Measurements from ENCODE around the gene CMTM1.

Gene CMTM1

DNA sequence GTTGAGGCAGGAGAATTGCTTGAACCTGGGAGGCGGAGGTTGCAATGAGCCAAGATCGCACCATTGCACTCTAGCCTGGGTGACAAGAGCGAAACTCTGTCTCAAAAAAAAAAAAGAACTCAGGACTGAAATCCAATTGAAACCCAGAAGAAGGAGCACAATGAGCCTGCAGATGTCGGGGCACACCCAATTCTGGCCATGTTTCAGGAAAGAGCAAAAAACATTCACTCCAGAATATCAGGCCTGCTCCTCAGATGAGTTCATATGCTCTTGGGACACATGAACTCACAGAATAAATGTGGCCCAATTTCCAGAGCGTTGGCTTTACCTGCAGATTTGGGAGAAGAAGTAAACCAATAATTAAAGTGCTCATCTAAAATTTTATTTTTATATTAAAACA lies 10.1 kb downstream of the CMTM1 start:
- no peak for DNase-seq (ENCODE audit: low spot score)
- TF ChIP-seq, protein P1, sequence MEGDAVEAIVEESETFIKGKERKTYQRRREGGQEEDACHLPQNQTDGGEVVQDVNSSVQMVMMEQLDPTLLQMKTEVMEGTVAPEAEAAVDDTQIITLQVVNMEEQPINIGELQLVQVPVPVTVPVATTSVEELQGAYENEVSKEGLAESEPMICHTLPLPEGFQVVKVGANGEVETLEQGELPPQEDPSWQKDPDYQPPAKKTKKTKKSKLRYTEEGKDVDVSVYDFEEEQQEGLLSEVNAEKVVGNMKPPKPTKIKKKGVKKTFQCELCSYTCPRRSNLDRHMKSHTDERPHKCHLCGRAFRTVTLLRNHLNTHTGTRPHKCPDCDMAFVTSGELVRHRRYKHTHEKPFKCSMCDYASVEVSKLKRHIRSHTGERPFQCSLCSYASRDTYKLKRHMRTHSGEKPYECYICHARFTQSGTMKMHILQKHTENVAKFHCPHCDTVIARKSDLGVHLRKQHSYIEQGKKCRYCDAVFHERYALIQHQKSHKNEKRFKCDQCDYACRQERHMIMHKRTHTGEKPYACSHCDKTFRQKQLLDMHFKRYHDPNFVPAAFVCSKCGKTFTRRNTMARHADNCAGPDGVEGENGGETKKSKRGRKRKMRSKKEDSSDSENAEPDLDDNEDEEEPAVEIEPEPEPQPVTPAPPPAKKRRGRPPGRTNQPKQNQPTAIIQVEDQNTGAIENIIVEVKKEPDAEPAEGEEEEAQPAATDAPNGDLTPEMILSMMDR (IDR thresholded peaks at IDR 0.05; ENCODE audit: extremely low read depth, missing control alignments): no peak

DNA sequence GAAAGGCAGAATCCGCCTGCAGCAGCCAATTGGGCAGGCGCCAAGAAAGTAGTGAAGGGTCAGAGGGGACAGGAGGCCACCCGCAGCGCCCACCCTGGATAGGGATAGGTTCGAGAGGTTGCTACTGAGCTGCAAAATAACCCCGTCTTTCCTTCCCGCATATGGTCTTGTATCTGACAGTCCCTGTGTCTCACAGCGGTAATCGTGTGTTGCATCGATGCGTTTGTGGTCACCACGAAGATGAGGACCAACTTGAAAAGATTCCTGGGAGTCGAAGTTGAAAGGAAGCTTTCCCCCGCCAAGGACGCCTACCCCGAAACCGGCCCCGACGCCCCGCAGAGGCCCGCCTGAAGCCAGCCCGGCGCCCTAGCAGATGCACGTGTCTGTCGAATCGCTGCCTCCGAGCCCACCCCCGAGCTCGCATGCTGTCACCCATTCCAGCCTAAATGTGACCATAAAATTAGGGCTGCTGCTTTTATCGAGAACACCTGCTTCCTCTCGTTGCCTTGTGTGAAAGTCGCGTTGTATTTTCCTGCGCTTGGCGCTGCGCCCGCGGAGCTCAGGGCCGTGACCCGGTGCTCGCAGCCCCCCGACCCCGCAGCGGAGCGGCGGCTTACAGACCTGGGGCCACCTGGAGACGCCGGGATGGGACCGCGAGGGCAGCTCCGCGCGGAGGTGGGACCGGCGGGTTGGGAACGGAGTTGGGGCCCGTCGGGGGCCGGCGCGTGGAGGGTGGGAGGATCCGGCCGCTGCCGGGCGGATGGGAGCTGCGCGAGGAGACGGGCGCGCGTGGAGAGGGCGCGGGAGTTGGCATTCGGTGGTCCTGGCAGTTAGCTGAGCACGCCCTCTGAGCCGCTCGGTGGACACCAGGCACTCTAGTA lies 12.7 kb downstream of the CMTM1 start, which contains the start of gene CMTM2:
Gene CMTM2 (plus strand): TSS at position 813 of the 881 bp plus-strand sequence. CDS start 145 bp downstream, outside the sequence.
- DNase-seq (ENCODE audit: low spot score): no peak
- TF ChIP-seq, protein P1 (IDR thresholded peaks at IDR 0.05; ENCODE audit: extremely low read depth, missing control alignments): no peak

DNA sequence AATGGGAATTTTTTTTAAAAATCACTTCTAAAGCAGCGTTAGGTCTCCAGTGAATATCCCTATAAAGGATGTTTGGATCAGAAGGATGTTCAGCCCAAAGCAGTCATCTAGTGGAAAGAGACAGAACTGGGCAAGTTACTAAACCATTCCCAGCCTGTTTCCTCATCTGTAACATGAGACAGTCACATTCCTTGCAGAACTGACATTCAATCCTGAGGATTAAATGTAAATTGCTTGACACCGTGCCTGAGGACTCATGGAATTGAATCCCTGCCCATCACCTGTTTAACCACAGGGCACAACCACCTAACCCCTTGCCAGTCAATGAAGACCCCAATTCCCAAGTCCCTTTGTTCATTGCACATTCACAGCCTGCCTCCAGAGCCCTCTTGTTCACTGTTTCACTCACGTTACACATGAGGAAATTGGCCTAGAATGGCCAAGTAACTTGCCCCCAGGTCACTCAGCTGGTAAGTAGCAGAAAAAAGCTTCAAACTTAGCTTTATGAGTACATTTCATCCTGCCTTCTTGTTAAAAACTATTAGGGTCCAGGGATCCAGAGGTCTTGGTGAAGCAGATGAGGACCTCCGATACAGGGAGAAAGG lies 14.5 kb downstream of the CMTM1 start:
- DNase-seq (ENCODE audit: low spot score): no peak
- TF ChIP-seq, protein P1 (IDR thresholded peaks at IDR 0.05; ENCODE audit: extremely low read depth, missing control alignments): no peak

DNA sequence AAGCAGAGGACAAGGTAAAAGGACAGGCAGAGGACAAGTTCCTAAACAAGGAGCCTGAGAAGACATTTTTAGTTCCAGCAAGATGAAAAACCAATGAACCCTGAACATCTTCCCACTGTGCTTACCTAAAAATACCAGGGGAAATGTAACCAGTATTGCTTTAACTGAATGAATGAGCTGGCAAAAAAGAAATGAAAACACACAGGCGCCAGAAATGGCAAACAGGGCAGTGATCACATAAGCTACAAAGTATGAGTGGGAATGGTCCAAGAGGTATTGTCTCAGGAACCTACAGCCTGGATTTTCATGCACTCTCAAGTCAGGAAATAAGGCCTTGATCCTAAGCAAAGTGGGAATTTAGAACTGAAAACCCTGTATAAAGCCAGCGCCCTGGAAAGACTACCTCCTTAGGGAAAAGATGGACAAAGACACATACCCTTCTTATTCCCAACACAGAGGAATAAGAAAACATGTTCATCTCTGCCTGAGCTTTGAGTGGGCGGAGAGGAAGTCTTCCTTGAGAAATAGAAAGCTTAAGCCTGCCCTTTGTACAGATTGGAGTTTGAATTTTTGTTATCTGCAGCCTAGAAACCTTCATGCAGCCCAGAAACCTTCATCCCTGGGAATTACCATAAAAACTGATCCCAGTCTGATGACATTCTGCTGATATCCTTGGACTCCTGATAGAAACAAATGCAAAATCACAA lies 15.2 kb downstream of the CMTM1 start:
- DNase-seq (ENCODE audit: low spot score): no peak
- TF ChIP-seq, protein P1 (IDR thresholded peaks at IDR 0.05; ENCODE audit: extremely low read depth, missing control alignments): no peak

DNA sequence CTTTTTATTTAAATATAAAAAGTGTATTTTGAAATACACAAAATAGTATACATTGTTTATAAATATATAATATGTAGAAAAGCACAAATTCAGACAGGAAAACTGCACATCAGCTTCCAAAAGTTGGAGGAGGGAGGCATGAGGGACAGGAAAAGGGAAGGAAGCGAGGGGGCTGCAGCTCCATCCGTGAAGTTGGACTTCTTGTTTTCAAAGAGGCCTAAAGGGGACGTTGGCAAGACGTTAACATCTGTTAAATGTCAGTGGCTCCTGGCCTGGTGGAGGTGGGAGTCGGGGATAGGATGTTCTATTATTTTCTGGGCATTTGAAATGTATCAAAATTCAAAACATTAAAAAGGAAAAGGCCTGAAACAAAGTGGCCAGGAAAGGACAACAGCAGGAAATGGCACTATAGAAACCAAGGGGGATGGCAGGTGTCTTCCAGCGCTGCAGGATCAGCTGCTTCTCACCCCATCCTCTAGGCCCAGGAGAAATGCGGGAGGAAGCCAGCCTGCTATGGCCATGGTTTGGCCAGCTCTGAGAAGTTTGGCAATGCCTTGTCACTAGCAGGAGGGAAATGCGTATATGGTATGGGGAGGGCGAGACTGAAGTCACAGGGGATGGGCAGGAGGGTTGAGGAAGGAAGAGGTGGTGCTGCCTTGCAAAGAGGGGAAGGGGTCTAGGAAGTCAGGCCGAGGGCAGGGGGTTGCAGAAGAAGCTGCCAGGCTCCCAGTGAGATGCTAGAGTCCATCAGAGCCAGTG lies 19.4 kb downstream of the CMTM1 start:
- DNase-seq (ENCODE audit: low spot score): no peak
- TF ChIP-seq, protein P1 (IDR thresholded peaks at IDR 0.05; ENCODE audit: extremely low read depth, missing control alignments): no peak

DNA sequence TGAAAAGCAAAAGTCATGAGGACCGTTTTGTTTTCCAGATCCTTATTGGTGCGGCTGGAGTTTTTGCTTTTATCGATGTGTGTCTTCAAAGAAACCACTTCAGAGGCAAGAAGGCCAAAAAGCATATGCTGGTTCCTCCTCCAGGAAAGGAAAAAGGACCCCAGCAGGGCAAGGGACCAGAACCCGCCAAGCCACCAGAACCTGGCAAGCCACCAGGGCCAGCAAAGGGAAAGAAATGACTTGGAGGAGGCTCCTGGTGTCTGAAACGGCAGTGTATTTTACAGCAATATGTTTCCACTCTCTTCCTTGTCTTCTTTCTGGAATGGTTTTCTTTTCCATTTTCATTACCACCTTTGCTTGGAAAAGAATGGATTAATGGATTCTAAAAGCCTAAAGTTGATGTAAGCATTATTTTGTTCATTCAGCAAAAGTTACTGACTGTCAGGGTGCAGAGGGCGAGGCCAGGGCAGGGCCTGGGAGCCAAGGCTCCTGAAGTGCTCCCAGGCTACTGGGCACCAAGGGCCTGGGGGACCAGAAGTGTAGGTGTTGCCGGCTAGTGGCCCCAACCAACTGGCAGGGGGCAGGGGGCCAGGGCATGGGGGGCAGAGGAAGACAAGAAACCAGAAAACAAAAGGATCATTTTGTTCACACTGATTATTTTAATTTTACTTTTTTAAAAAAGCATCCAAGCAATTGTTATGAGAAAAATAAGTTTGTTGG lies 21.8 kb downstream of the CMTM1 start:
- DNase-seq (ENCODE audit: low spot score): no peak
- TF ChIP-seq, protein P1 (IDR thresholded peaks at IDR 0.05; ENCODE audit: extremely low read depth, missing control alignments): no peak
